Stomach (tissue), 9 donors: ENCODE measurements around the gene SLC35F3. TPM values are rescaled to one million over a fixed set of nuclear protein-coding genes. Genes with fewer than 3 reads are reported as not detected.

ENCODE experiments used
- DNase-seq, 2 donors: peaks; one replicate each; pipeline versions ENCODE4 v3.0.0 to v3.0.0-alpha.2; 2013 to 2019
- H3K27ac ChIP-seq, 5 donors: fragments of 200-600 bp in 4 of 5; sonication (generic) in 4 of 5; one replicate each; pipeline ENCODE4 v1.5.1; 2013 to 2019; ENCODE audit warnings: mild to moderate bottlenecking in 1 of 5, moderate library complexity in 1 of 5
- H3K27me3 ChIP-seq, 3 donors: fragments of 200-600 bp; sonication (generic); one replicate each; pipeline ENCODE4 v1.5.1; 2017 to 2019; ENCODE audit warnings: mixed run types in 1 of 3
- H3K36me3 ChIP-seq, 4 donors: fragments of 200-600 bp; sonication (generic); 1 replicate in 3 of 4; 2 replicates in 1 of 4; pipeline ENCODE4 v1.5.1; 2016 to 2019
- H3K4me1 ChIP-seq, 4 donors: fragments of 200-600 bp; sonication (generic); one replicate each; pipeline ENCODE4 v1.5.1; 2016 to 2019
- H3K4me3 ChIP-seq, 4 donors: fragments of 200-600 bp; sonication (generic) in 3 of 4; one replicate each; pipeline ENCODE4 v1.5.1; 2016 to 2019; ENCODE audit warnings: mild to moderate bottlenecking in 1 of 4
- H3K9me3 ChIP-seq, 4 donors: fragments of 200-600 bp; sonication (generic); one replicate each; pipeline ENCODE4 v1.5.1; 2016 to 2019
- CTCF ChIP-seq, 7 experiments: fragments of 450-650 bp in 4 of 7; fragments of 200-600 bp in 3 of 7; sonication (generic) in 3 of 7; IDR thresholded peaks; one replicate each; pipeline ENCODE4 v1.5.1; 2016 to 2019; ENCODE audit warnings: antibody characterized with exemption in 7 of 7, control low read depth in 2 of 7, mild to moderate bottlenecking in 1 of 7
- EP300 ChIP-seq: sonication (generic); formaldehyde crosslinking; IDR thresholded peaks from one replicate; pipeline ENCODE4 v1.6.1; 2017; ENCODE audit warnings: antibody characterized with exemption
- POLR2A ChIP-seq, 4 donors: fragments of 450-650 bp; IDR thresholded peaks; one replicate each; pipeline ENCODE4 v1.6.1; 2016; ENCODE audit warnings: antibody characterized with exemption in 4 of 4, control low read depth in 2 of 4, mild to moderate bottlenecking in 1 of 4, moderate library complexity in 1 of 4
- POLR2AphosphoS5 ChIP-seq, 3 donors: sonication (generic); formaldehyde crosslinking; IDR thresholded peaks; one replicate each; pipeline ENCODE4 v1.6.1; 2016; ENCODE audit warnings: antibody characterized with exemption in 3 of 3
- WGBS, 5 donors: extraction: QIAGEN DNeasy Blood & Tissue Kit in 3 of 5; methylation state at CpG; one replicate each; pipeline versions ENCODE4 v1.1.5 to v1.1.7; 2013 to 2018; 5-methylcytosine and 5-hydroxymethylcytosine counted together
- intact Hi-C: fragments of 100-400 bp; cut with DNase I; formaldehyde crosslinking; loops from one replicate; pipeline ENCODE4 v1.15.1; 2023; ENCODE audit warnings: low total_unique reads
- polyA plus RNA-seq, 3 donors: library from polyadenylated mRNA; stranded (reverse); fragments of 200-250 nt; gene quantifications; one replicate each; pipeline ENCODE4 v1.2.3, GENCODE V29; 2013
- total RNA-seq, 5 donors: library from RNA; depleted of rRNA; stranded (reverse); fragments of >200 nt; gene quantifications; one replicate each; pipeline versions ENCODE4 v1.1.0 to v1.2.3, GENCODE V29; 2014 to 2016
- donor health status: healthy with polysubstance abuse.
- donor health status: Bipolar disorder and iron deficiency.
- donor health status: healthy.

Gene SLC35F3
- total and polyA plus RNA-seq, 8 donors, result under 0.01 to 1.5 (median 0.59) TPM; not detected in 2

GRCh38 chr1:233945573-233945972 lies 41.1 kb downstream of the SLC35F3 start:
- Histone ChIP-seq H3K4me1 (no peaks in the 10 kb centered on the region), H3K27ac (no peak overlapping the region), H3K9me3 (peaks cover 0 to 4% (median 0%) of the 10 kb centered on the region in 4 donors), H3K27me3 (no peaks in the 10 kb centered on the region), H3K4me3 (no peak overlapping the region), H3K36me3 (no peaks in the 10 kb centered on the region)
- whole genome bisulfite sequencing, 5 donors, result 36 to 48% (median 40%) methylated on average over 3 of the region's 3 CpGs
- intact Hi-C loops, result no loop called here
- TF ChIP-seq POLR2A (IDR thresholded peaks at IDR 0.05) (no peak), EP300 (no peak), CTCF (IDR thresholded peaks at IDR 0.05) (no peak), POLR2AphosphoS5 (IDR thresholded peaks at IDR 0.05) (no peak)
- DNase-seq, result no peak

GRCh38 chr1:233945979-233946378 lies 41.5 kb downstream of the SLC35F3 start:
- Histone ChIP-seq H3K27me3 (no peaks in the 10 kb centered on the region), H3K27ac (no peak overlapping the region), H3K4me1 (no peaks in the 10 kb centered on the region), H3K4me3 (no peak overlapping the region), H3K9me3 (peaks cover 0 to 7% (median under 1%) of the 10 kb centered on the region in 4 donors), H3K36me3 (no peaks in the 10 kb centered on the region)
- TF ChIP-seq POLR2AphosphoS5 (IDR thresholded peaks at IDR 0.05), result no peak
- no peak for TF ChIP-seq CTCF (IDR thresholded peaks at IDR 0.05)
- TF ChIP-seq EP300, result no peak
- TF ChIP-seq POLR2A (IDR thresholded peaks at IDR 0.05), result no peak
- intact Hi-C loops, result no loop called here
- DNase-seq, result no peak
- WGBS, 5 donors, result 82 to 94% (median 92%) methylated on average over 2 of the region's 2 CpGs

- H3K27me3 ChIP-seq, result no peaks in the 10 kb centered on the region
- H3K4me3 ChIP-seq, result no peak overlapping the region
- no peak for TF ChIP-seq POLR2A (IDR thresholded peaks at IDR 0.05)
- no peak for TF ChIP-seq EP300
- no peak for TF ChIP-seq POLR2AphosphoS5 (IDR thresholded peaks at IDR 0.05)
- no peak for TF ChIP-seq CTCF (IDR thresholded peaks at IDR 0.05)
- DNase-seq, result no peak
- H3K36me3 ChIP-seq, result no peaks in the 10 kb centered on the region
- no peak overlapping the region for H3K27ac ChIP-seq
- intact Hi-C loops, result no loop called here
- peaks cover 3 to 15% (median 7%) of the 10 kb centered on the region in 4 donors for H3K9me3 ChIP-seq
- H3K4me1 ChIP-seq, result no peaks in the 10 kb centered on the region
- 95 to 100% (median 100%) methylated on average over 1 of the region's 1 CpG for WGBS, 5 donors
Observed at GRCh38 chr1:233946724-233947123, 42.2 kb downstream of the SLC35F3 start.

GRCh38 chr1:233951804-233952203 lies 47.3 kb downstream of the SLC35F3 start:
- intact Hi-C loops, result no loop called here
- 52 to 83% (median 69%) methylated on average over 1 of the region's 1 CpG for WGBS, 5 donors

More at GRCh38 chr1:233951804-233952203, 47.3 kb downstream of the SLC35F3 start:
- Histone ChIP-seq H3K4me3 (no peak overlapping the region), H3K4me1 (no peaks in the 10 kb centered on the region), H3K27ac (no peak overlapping the region), H3K9me3 (peaks cover 3 to 48% (median 32%) of the 10 kb centered on the region in 4 donors), H3K27me3 (no peaks in the 10 kb centered on the region), H3K36me3 (no peaks in the 10 kb centered on the region)
- TF ChIP-seq CTCF (IDR thresholded peaks at IDR 0.05), result no peak
- no peak for TF ChIP-seq POLR2A (IDR thresholded peaks at IDR 0.05)
- no peak for DNase-seq
